GM23338 (cell line): ENCODE results near the gene PABPC3. TPM values are rescaled to one million over a fixed set of nuclear protein-coding genes. Genes with fewer than 3 reads are reported as not detected.

ENCODE experiments used
- ATAC-seq: fragments of 200-7000 bp; cut with Tn5 transposase; 3 replicates; pipeline ENCODE4 v1.9.1; 2020
- DNase-seq: peaks from one replicate; pipeline ENCODE4 v3.0.0-alpha.2; 2015; ENCODE audit warnings: low spot score
- H2AFZ ChIP-seq: fragments of 200-600 bp; sonication (generic); 2 replicates; pipeline ENCODE4 v1.8.0; 2016; ENCODE audit warnings: antibody characterized with exemption, mild to moderate bottlenecking, moderate library complexity
- H3F3A ChIP-seq: fragments of 200-600 bp; sonication (generic); replicated peaks from 2 replicates; pipeline ENCODE4 v1.8.0; 2017; ENCODE audit warnings: antibody characterized with exemption, mixed run types, low read depth
- H3K27ac ChIP-seq: fragments of 200-600 bp; sonication (generic); 2 replicates; pipeline ENCODE4 v1.6.1; 2016; ENCODE audit warnings: low read depth
- H3K27me3 ChIP-seq: fragments of 200-600 bp; sonication (generic); 2 replicates; pipeline ENCODE4 v1.8.0; 2016; ENCODE audit warnings: mild to moderate bottlenecking, mixed run types, moderate library complexity; ENCODE audit not compliant: insufficient read depth
- H3K36me3 ChIP-seq: fragments of 200-600 bp; sonication (generic); 2 replicates; pipeline ENCODE4 v1.8.0; 2016; ENCODE audit warnings: mild to moderate bottlenecking; ENCODE audit not compliant: insufficient read depth
- H3K4me1 ChIP-seq: fragments of 200-600 bp; sonication (generic); 2 replicates; pipeline ENCODE4 v1.8.0; 2016; ENCODE audit warnings: mild to moderate bottlenecking, moderate library complexity; ENCODE audit not compliant: insufficient read depth
- H3K4me2 ChIP-seq: fragments of 200-600 bp; sonication (generic); 2 replicates; pipeline ENCODE4 v1.7.1; 2017; ENCODE audit warnings: mixed run types
- H3K4me3 ChIP-seq: fragments of 200-600 bp; sonication (generic); 2 replicates; pipeline ENCODE4 v1.6.1; 2016; ENCODE audit warnings: mixed run types
- H3K79me2 ChIP-seq: fragments of 200-600 bp; sonication (generic); replicated peaks from 2 replicates; pipeline ENCODE4 v1.8.0; 2017; ENCODE audit warnings: mild to moderate bottlenecking; ENCODE audit not compliant: insufficient read depth
- H3K9me2 ChIP-seq: fragments of 200-600 bp; sonication (generic); 2 replicates; pipeline ENCODE4 v1.8.0; 2017; ENCODE audit not compliant: insufficient read depth
- H4K20me1 ChIP-seq: fragments of 200-600 bp; sonication (generic); replicated peaks from 2 replicates; pipeline ENCODE4 v1.8.0; 2017; ENCODE audit warnings: mild to moderate bottlenecking; ENCODE audit not compliant: insufficient read depth
- H3K27ac Mint-ChIP-seq: 2 replicates; pipeline ENCODE4 v1.8.0; 2020; ENCODE audit warnings: inconsistent platforms, mild to moderate bottlenecking, moderate library complexity, mixed read lengths
- H3K27me3 Mint-ChIP-seq: 3 replicates; pipeline ENCODE4 v1.8.0; 2022; ENCODE audit warnings: low read depth, mild to moderate bottlenecking, moderate library complexity, mixed read lengths, inconsistent platforms; ENCODE audit not compliant: insufficient read depth, poor library complexity
- H3K36me3 Mint-ChIP-seq: 3 replicates; pipeline ENCODE4 v1.8.0; 2021; ENCODE audit warnings: low read depth, mild to moderate bottlenecking, inconsistent platforms, moderate library complexity, mixed read lengths
- H3K4me1 Mint-ChIP-seq: 3 replicates; pipeline ENCODE4 v1.8.0; 2020; ENCODE audit warnings: mild to moderate bottlenecking, inconsistent platforms, mixed read lengths
- H3K4me3 Mint-ChIP-seq: 3 replicates; pipeline ENCODE4 v1.8.0; 2021; ENCODE audit warnings: moderate library complexity, mild to moderate bottlenecking, inconsistent platforms, mixed read lengths
- H3K9me3 Mint-ChIP-seq: 3 replicates; pipeline ENCODE4 v1.8.0; 2020; ENCODE audit warnings: moderate library complexity, mild to moderate bottlenecking, inconsistent platforms, mixed read lengths
- CREB1 ChIP-seq: fragments of 250-450 bp; sonication (Bioruptor Pico); IDR thresholded peaks from 2 replicates; pipeline ENCODE4 v1.5.0; 2020; ENCODE audit warnings: low read depth, mild to moderate bottlenecking, moderate library complexity
- EZH2 ChIP-seq: fragments of 200-600 bp; sonication (generic); IDR thresholded peaks from one replicate; pipeline ENCODE4 v1.8.0; 2017; ENCODE audit warnings: antibody characterized with exemption, mild to moderate bottlenecking, low read depth; ENCODE audit not compliant: unreplicated experiment
- EZH2phosphoT487 ChIP-seq: fragments of 200-600 bp; sonication (generic); IDR thresholded peaks from one replicate; pipeline ENCODE4 v1.8.1; 2018; ENCODE audit warnings: antibody characterized with exemption; ENCODE audit not compliant: unreplicated experiment
- JUNB ChIP-seq: IDR thresholded peaks from one replicate; pipeline ENCODE4 v1.6.1; 2016; ENCODE audit warnings: antibody characterized with exemption; ENCODE audit not compliant: unreplicated experiment
- POLR2AphosphoS5 ChIP-seq: IDR thresholded peaks from 2 replicates; pipeline ENCODE4 v1.6.1; 2016; ENCODE audit warnings: antibody characterized with exemption, low read depth
- STAT1 ChIP-seq: IDR thresholded peaks from one replicate; pipeline ENCODE4 v1.6.1; 2016; ENCODE audit warnings: antibody characterized with exemption; ENCODE audit not compliant: unreplicated experiment
- ZNF114 ChIP-seq: fragments of 250-450 bp; sonication (Bioruptor Pico); IDR thresholded peaks from 2 replicates; pipeline ENCODE4 v1.5.0; 2020; ENCODE audit warnings: mild to moderate bottlenecking, moderate library complexity
- ZNF331 ChIP-seq: fragments of 250-450 bp; sonication (Bioruptor Pico); IDR thresholded peaks from 2 replicates; pipeline ENCODE4 v1.5.0; 2020; ENCODE audit warnings: low read depth, mild to moderate bottlenecking, moderate library complexity
- polyA plus RNA-seq: library from polyadenylated mRNA; unstranded; fragments of >200 nt; fragmentation: Nextera tagmentation; extraction: Ambion mirVana; gene quantifications from 2 replicates; pipeline ENCODE4 v1.2.1, GENCODE V29; 2016
- total RNA-seq: library from RNA; depleted of rRNA; stranded (reverse); fragments of >200 nt; shearing (Covaris generic); gene quantifications from 2 replicates; pipeline ENCODE4 v1.2.3, GENCODE V29; 2014
- TF ChIP-seq, protein P1 (sequence below), 2 experiments: fragments of 200-600 bp in 1 of 2; sonication (generic) in 1 of 2; conservative IDR thresholded peaks; 2 replicates each; pipeline versions ENCODE4 v1.5.1 to v1.6.1; 2016 to 2017; ENCODE audit warnings: antibody characterized with exemption in 2 of 2, low read depth in 2 of 2, mild to moderate bottlenecking in 2 of 2, moderate library complexity in 1 of 2
- TF ChIP-seq, protein P2 (sequence below): IDR thresholded peaks from 2 replicates; pipeline ENCODE4 v1.6.1; 2016; ENCODE audit warnings: antibody characterized with exemption
- TF ChIP-seq, protein P3 (sequence below): fragments of 250-450 bp; sonication (Bioruptor Pico); IDR thresholded peaks from 2 replicates; pipeline ENCODE4 v1.5.0; 2020; ENCODE audit warnings: mild to moderate bottlenecking, moderate library complexity

The PABPC3 gene
- total and polyA plus RNA-seq, 2 experiments from 2014 or later: 0.55 to 1.2 TPM

DNA sequence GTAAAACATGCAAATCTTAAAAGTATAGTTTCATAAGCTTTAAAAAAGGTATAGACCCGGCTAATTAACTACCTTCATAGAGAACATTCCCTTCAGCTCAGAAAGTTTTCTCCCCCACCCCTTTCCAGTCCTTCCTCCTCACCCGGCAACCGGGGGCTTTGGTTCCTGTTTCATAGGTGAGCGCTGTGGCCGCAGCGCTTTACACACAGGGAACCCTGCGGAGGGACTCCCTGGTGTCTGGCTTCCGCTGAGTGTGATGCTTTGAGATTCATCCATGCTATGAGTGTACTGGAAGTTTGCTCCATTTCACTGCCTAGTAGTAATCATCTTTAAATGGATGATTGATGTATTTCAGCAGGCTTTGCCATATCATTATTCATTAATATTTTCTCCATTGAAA is 26.0 kb upstream of the PABPC3 start:
- Histone ChIP-seq H3K4me1 (peaks cover 25% of the 10 kb centered on the region), H3K36me3 (no peaks in the 10 kb centered on the region), H3K4me2 (no peak overlapping the region), H3K27me3 (no peaks in the 10 kb centered on the region), H3K27ac (no peak overlapping the region), H2AFZ (peak overlapping the region; percentile 79; the same call in 1 of the 2 replicates), H3K79me2 (no peaks in the 10 kb centered on the region), H4K20me1 (no peaks in the 10 kb centered on the region), H3K9me2 (peaks cover 8% of the 10 kb centered on the region), H3F3A (no peaks in the 10 kb centered on the region), H3K4me3 (no peak overlapping the region)
- Mint-ChIP-seq H3K36me3 (no peaks in the 10 kb centered on the region), H3K27ac (no peak overlapping the region), H3K27me3 (peaks cover 6% of the 10 kb centered on the region), H3K4me3 (no peak overlapping the region), H3K4me1 (peaks cover 27% of the 10 kb centered on the region), H3K9me3 (no peaks in the 10 kb centered on the region; the same call in none of the 3 replicates)
- ATAC-seq (peak; percentile 65), DNase-seq (peak; percentile 25)
- TF ChIP-seq CREB1 (CRISPR knock-in tag): no peak
- TF ChIP-seq ZNF331 (CRISPR knock-in tag): no peak
- no peak for TF ChIP-seq ZNF114
- no peak for TF ChIP-seq EZH2phosphoT487
- TF ChIP-seq POLR2AphosphoS5: no peak
- TF ChIP-seq STAT1: no peak

DNA sequence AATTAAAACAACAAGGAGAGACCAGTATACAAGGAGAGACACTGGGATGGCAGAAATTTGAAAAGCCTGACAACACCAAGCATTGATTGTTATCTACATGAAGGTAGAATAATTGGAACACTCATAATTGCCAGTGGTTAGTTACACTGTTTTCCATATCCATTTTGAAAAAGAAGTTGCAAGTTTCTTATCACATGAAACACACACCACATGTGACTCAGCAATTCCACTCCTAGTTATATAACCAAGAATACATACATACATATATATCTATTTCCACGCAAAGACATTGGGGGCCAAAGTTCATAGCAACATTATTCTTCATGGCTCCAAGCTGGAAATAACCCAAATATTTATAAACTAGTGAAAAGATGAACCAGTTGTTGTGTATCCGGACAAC is 15.2 kb upstream of the PABPC3 start:
- Mint-ChIP-seq H3K4me1 (no peaks in the 10 kb centered on the region), H3K9me3 (no peaks in the 10 kb centered on the region), H3K27ac (no peak overlapping the region), H3K36me3 (no peaks in the 10 kb centered on the region), H3K4me3 (no peak overlapping the region), H3K27me3 (no peaks in the 10 kb centered on the region)
- no peaks in the 10 kb centered on the region for H3K9me2 ChIP-seq
- no peaks in the 10 kb centered on the region for H3K27me3 ChIP-seq
- no peak for DNase-seq
- H3F3A ChIP-seq: no peaks in the 10 kb centered on the region
- H4K20me1 ChIP-seq: no peaks in the 10 kb centered on the region
- no peak overlapping the region for H3K4me3 ChIP-seq
- no peak overlapping the region for H2AFZ ChIP-seq
- H3K27ac ChIP-seq: no peak overlapping the region
- no peaks in the 10 kb centered on the region for H3K79me2 ChIP-seq
- no peak for ATAC-seq
- H3K4me2 ChIP-seq: no peak overlapping the region
- H3K4me1 ChIP-seq: no peaks in the 10 kb centered on the region
- H3K36me3 ChIP-seq: no peaks in the 10 kb centered on the region
- TF ChIP-seq, protein P1, sequence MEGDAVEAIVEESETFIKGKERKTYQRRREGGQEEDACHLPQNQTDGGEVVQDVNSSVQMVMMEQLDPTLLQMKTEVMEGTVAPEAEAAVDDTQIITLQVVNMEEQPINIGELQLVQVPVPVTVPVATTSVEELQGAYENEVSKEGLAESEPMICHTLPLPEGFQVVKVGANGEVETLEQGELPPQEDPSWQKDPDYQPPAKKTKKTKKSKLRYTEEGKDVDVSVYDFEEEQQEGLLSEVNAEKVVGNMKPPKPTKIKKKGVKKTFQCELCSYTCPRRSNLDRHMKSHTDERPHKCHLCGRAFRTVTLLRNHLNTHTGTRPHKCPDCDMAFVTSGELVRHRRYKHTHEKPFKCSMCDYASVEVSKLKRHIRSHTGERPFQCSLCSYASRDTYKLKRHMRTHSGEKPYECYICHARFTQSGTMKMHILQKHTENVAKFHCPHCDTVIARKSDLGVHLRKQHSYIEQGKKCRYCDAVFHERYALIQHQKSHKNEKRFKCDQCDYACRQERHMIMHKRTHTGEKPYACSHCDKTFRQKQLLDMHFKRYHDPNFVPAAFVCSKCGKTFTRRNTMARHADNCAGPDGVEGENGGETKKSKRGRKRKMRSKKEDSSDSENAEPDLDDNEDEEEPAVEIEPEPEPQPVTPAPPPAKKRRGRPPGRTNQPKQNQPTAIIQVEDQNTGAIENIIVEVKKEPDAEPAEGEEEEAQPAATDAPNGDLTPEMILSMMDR (conservative IDR thresholded peaks at IDR 0.05; ENCODE audit: low read depth in 2 of 2): no peak
- TF ChIP-seq EZH2 (no peak), EZH2phosphoT487 (no peak), ZNF331 (CRISPR knock-in tag) (no peak), JUNB (no peak)
- TF ChIP-seq, protein P2, sequence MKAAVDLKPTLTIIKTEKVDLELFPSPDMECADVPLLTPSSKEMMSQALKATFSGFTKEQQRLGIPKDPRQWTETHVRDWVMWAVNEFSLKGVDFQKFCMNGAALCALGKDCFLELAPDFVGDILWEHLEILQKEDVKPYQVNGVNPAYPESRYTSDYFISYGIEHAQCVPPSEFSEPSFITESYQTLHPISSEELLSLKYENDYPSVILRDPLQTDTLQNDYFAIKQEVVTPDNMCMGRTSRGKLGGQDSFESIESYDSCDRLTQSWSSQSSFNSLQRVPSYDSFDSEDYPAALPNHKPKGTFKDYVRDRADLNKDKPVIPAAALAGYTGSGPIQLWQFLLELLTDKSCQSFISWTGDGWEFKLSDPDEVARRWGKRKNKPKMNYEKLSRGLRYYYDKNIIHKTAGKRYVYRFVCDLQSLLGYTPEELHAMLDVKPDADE: no peak
- TF ChIP-seq, protein P3, sequence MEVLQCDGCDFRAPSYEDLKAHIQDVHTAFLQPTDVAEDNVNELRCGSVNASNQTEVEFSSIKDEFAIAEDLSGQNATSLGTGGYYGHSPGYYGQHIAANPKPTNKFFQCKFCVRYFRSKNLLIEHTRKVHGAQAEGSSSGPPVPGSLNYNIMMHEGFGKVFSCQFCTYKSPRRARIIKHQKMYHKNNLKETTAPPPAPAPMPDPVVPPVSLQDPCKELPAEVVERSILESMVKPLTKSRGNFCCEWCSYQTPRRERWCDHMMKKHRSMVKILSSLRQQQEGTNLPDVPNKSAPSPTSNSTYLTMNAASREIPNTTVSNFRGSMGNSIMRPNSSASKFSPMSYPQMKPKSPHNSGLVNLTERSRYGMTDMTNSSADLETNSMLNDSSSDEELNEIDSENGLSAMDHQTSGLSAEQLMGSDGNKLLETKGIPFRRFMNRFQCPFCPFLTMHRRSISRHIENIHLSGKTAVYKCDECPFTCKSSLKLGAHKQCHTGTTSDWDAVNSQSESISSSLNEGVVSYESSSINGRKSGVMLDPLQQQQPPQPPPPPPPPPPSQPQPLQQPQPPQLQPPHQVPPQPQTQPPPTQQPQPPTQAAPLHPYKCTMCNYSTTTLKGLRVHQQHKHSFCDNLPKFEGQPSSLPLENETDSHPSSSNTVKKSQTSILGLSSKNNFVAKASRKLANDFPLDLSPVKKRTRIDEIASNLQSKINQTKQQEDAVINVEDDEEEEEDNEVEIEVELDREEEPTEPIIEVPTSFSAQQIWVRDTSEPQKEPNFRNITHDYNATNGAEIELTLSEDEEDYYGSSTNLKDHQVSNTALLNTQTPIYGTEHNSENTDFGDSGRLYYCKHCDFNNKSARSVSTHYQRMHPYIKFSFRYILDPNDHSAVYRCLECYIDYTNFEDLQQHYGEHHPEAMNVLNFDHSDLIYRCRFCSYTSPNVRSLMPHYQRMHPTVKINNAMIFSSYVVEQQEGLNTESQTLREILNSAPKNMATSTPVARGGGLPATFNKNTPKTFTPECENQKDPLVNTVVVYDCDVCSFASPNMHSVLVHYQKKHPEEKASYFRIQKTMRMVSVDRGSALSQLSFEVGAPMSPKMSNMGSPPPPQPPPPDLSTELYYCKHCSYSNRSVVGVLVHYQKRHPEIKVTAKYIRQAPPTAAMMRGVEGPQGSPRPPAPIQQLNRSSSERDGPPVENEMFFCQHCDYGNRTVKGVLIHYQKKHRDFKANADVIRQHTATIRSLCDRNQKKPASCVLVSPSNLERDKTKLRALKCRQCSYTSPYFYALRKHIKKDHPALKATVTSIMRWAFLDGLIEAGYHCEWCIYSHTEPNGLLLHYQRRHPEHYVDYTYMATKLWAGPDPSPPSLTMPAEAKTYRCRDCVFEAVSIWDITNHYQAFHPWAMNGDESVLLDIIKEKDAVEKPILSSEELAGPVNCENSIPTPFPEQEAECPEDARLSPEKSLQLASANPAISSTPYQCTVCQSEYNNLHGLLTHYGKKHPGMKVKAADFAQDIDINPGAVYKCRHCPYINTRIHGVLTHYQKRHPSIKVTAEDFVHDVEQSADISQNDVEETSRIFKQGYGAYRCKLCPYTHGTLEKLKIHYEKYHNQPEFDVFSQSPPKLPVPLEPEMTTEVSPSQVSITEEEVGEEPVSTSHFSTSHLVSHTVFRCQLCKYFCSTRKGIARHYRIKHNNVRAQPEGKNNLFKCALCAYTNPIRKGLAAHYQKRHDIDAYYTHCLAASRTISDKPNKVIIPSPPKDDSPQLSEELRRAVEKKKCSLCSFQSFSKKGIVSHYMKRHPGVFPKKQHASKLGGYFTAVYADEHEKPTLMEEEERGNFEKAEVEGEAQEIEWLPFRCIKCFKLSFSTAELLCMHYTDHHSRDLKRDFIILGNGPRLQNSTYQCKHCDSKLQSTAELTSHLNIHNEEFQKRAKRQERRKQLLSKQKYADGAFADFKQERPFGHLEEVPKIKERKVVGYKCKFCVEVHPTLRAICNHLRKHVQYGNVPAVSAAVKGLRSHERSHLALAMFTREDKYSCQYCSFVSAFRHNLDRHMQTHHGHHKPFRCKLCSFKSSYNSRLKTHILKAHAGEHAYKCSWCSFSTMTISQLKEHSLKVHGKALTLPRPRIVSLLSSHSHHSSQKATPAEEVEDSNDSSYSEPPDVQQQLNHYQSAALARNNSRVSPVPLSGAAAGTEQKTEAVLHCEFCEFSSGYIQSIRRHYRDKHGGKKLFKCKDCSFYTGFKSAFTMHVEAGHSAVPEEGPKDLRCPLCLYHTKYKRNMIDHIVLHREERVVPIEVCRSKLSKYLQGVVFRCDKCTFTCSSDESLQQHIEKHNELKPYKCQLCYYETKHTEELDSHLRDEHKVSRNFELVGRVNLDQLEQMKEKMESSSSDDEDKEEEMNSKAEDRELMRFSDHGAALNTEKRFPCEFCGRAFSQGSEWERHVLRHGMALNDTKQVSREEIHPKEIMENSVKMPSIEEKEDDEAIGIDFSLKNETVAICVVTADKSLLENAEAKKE (CRISPR knock-in tag): no peak
